ENCODE measurements around the gene SLC39A11.

SLC39A11 gene

GRCh38 chr17:72759301-72759700, 333.2 kb downstream of the SLC39A11 start:
- DNase-seq (ENCODE audit: low read depth, low spot score): no peak
- ChIA-PET CTCF (interaction anchor here (1.5 kb wide), 1 partner anchor 34 kb away, joined by 5 read pairs; no protein-coding TSS in a partner anchor), POLR2A (no interaction called here)
- no peak for TF ChIP-seq CTCF (IDR thresholded peaks at IDR 0.05; ENCODE audit: insufficient read depth, low read length, missing control alignments)
- H3K4me3 ChIP-seq (ENCODE audit: low read depth, low read length): no peak overlapping the region

GRCh38 chr17:72756256-72756655, 336.2 kb downstream of the SLC39A11 start:
- no peak overlapping the region for H3K4me3 ChIP-seq (ENCODE audit: low read depth, low read length)
- no peak for DNase-seq (ENCODE audit: low read depth, low spot score)
- POLR2A ChIA-PET: no interaction called here
- CTCF ChIA-PET: interaction anchor here (1.1 kb wide), 1 partner anchor 230 kb away, joined by 3 read pairs; no protein-coding TSS in a partner anchor
- TF ChIP-seq CTCF (IDR thresholded peaks at IDR 0.05; ENCODE audit: insufficient read depth, low read length, missing control alignments): no peak

DNA sequence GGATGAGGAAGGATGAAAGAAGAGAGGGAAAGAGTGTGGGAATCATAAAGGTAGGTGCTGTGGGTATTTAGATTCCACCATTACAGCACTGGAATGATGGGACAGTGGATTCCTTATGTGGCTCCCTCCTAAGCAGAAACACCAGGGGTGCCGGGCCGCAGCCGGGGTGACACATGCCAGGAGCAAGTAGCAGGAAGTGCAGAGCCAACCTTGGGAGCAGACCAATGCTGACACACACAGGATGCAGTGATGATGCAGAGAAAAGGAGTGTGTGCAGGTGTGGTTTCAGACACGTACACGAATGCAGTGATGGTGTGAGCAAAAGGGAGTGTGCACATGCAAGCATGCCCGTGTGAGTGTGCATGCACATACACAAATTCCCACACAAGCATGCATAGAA, 338.0 kb downstream of the SLC39A11 start:
- DNase-seq (ENCODE audit: low read depth, low spot score): no peak
- ChIA-PET POLR2A (no interaction called here), CTCF (interaction anchor here (1.4 kb wide), 1 partner anchor 29 kb away, joined by 3 read pairs; no protein-coding TSS in a partner anchor)
- H3K4me3 ChIP-seq (ENCODE audit: low read depth, low read length): no peak overlapping the region
- no peak for TF ChIP-seq CTCF (IDR thresholded peaks at IDR 0.05; ENCODE audit: insufficient read depth, low read length, missing control alignments)

DNA sequence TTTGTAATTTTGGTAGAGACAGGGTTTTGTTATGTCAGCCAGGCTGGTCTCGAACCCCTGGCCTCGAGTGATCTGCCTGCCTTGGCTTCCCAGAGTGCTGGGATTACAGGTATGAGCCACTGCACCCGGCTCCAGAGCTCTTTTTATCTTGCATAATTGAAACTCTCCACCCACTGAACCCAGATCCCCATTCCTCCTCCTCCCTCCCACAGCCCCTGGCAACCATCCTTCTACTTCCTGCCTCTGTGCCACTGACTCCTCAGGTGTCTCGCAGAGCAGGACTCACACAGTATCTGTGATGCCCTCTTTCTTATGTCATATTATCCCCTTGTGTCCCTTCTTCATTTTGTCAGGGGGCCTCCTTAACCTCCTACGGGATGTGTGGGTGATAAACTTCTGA, 340.7 kb downstream of the SLC39A11 start:
- no peak for TF ChIP-seq CTCF (IDR thresholded peaks at IDR 0.05; ENCODE audit: insufficient read depth, low read length, missing control alignments)
- ChIA-PET POLR2A (no interaction called here), CTCF (interaction anchor here (1.3 kb wide), 1 partner anchor 26 kb away, joined by 5 read pairs; no protein-coding TSS in a partner anchor)
- DNase-seq (ENCODE audit: low read depth, low spot score): no peak
- H3K4me3 ChIP-seq (ENCODE audit: low read depth, low read length): no peak overlapping the region

DNA sequence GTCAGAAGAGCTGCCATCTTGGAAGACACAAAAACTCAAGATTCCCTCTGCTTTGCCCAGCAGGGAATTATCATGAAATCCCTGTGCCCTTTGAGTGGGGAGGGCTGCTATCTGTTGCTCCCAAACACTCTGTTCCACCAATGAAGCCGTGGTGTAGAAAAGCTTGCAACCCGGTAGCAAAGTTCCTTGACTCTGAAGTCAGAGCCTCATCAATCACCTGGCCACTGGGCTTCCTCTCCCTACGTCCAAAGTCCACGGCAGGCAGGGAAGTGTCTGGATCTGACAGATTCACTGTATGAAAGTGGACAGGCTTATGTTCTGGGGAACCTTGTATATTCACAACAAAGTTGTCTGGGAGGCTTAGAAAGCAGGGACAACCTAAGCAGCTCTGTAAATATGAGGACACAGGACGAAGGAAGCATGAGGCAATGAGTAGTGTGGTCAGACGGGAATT, 343.3 kb downstream of the SLC39A11 start:
- CTCF ChIA-PET: interaction anchor here (2.5 kb wide), 1 partner anchor 24 kb away, joined by 9 read pairs; no protein-coding TSS in a partner anchor
- no peak overlapping the region for H3K4me3 ChIP-seq (ENCODE audit: low read depth, low read length)
- no peak for DNase-seq (ENCODE audit: low read depth, low spot score)
- POLR2A ChIA-PET: no interaction called here
- TF ChIP-seq CTCF (IDR thresholded peaks at IDR 0.05; ENCODE audit: insufficient read depth, low read length, missing control alignments): no peak

DNA sequence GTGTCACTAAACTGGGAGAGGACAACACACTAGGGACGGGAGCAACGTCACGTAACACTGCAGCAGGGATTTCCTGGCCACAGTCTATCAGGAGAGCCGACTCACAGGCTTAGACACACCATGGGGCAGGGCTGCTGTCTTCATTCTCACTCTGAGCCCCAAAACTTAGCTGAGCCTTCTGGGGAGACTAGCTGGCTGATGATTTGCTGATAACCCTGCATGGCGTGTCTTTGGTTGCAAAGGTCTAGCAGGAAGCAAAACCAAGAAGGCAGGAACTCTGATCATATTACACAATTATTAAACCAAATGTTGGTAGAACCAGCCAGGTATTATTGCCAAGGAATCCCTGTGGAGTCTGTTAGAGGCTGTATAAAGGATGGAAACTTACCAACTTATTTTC, 345.0 kb downstream of the SLC39A11 start:
- TF ChIP-seq CTCF (IDR thresholded peaks at IDR 0.05; ENCODE audit: insufficient read depth, low read length, missing control alignments): no peak
- CTCF ChIA-PET: interaction anchor here (2.5 kb wide), 1 partner anchor 22 kb away, joined by 9 read pairs; no protein-coding TSS in a partner anchor
- POLR2A ChIA-PET: no interaction called here
- DNase-seq (ENCODE audit: low read depth, low spot score): no peak
- H3K4me3 ChIP-seq (ENCODE audit: low read depth, low read length): no peak overlapping the region

Data from AG04449 (cell line).